Stimulated activated memory B cell treated with anti-CD40 and anti-IgM and Interleukin-4, amounts not matched to agents 10 μg/mL and 1 μg/mL and 100 μg/mL, for 72 hours (primary cell): Measurements from ENCODE around the gene RUNX3.
A peak's percentile ranks its signal among the peaks of the same experiment; 100 is the strongest.
"Not testable (repeated sequence)": the region's sequence is repeated elsewhere in the genome, so short reads cannot be mapped to it uniquely, and the experiment has no call there.

Experiments
- ATAC-seq: fragments of 150-1000 bp; cut with Tn5 transposase; 2 replicates; pipeline ENCODE4 v1.10.0; 2021
- H3K27ac Mint-ChIP-seq: one replicate; pipeline ENCODE4 v1.8.0; 2022; ENCODE audit warnings: mild to moderate bottlenecking, mixed read lengths
- H3K27me3 Mint-ChIP-seq: one replicate; pipeline ENCODE4 v1.8.0; 2022; ENCODE audit warnings: mixed read lengths
- H3K36me3 Mint-ChIP-seq: one replicate; pipeline ENCODE4 v1.8.0; 2022; ENCODE audit warnings: mixed read lengths
- H3K4me1 Mint-ChIP-seq: one replicate; pipeline ENCODE4 v1.8.0; 2022; ENCODE audit warnings: mixed read lengths
- H3K4me3 Mint-ChIP-seq: one replicate; pipeline ENCODE4 v1.8.0; 2022; ENCODE audit warnings: mild to moderate bottlenecking, moderate library complexity, mixed read lengths
- H3K9me3 Mint-ChIP-seq: one replicate; pipeline ENCODE4 v1.8.0; 2022; ENCODE audit warnings: mixed read lengths

The RUNX3 gene

GRCh38 chr1:24908591-24909259, 21.4 kb downstream of the RUNX3 start:
- no peak for ATAC-seq
- Mint-ChIP-seq H3K4me1 (peaks cover 55% of the 10 kb centered on the region), H3K36me3 (peaks cover 81% of the 10 kb centered on the region), H3K9me3 (no peaks in the 10 kb centered on the region), H3K27me3 (no peaks in the 10 kb centered on the region), H3K4me3 (no peak overlapping the region), H3K27ac (peak overlapping the region; percentile 45)

- H3K9me3 Mint-ChIP-seq, ATAC-seq, H3K27ac Mint-ChIP-seq, H3K4me3 Mint-ChIP-seq, H3K27me3 Mint-ChIP-seq: not testable (repeated sequence)
- Mint-ChIP-seq H3K36me3 (peaks cover 79% of the 10 kb centered on the region), H3K4me1 (peaks cover 57% of the 10 kb centered on the region)
Observed at GRCh38 chr1:24907587-24908294, 22.3 kb downstream of the RUNX3 start.

- H3K27me3 Mint-ChIP-seq, result no peaks in the 10 kb centered on the region
- no peak overlapping the region for H3K4me3 Mint-ChIP-seq
- H3K27ac Mint-ChIP-seq, result no peak overlapping the region
- H3K9me3 Mint-ChIP-seq, result no peaks in the 10 kb centered on the region
- H3K4me1 Mint-ChIP-seq, result peaks cover 57% of the 10 kb centered on the region
- peaks cover 79% of the 10 kb centered on the region for H3K36me3 Mint-ChIP-seq
- ATAC-seq, result no peak
Observed at GRCh38 chr1:24906760-24907490, 23.2 kb downstream of the RUNX3 start.

GRCh38 chr1:24905979-24906720, 23.9 kb downstream of the RUNX3 start:
- H3K27ac Mint-ChIP-seq, result no peak overlapping the region
- no peaks in the 10 kb centered on the region for H3K9me3 Mint-ChIP-seq

GRCh38 chr1:24905355-24905978, 24.6 kb downstream of the RUNX3 start:
- no peak for ATAC-seq
- H3K4me3 Mint-ChIP-seq, result no peak overlapping the region

More at GRCh38 chr1:24905979-24906720, 23.9 kb downstream of the RUNX3 start:
- H3K4me3 Mint-ChIP-seq, result no peak overlapping the region
- no peaks in the 10 kb centered on the region for H3K27me3 Mint-ChIP-seq
- peaks cover 79% of the 10 kb centered on the region for H3K36me3 Mint-ChIP-seq
- peaks cover 57% of the 10 kb centered on the region for H3K4me1 Mint-ChIP-seq
- no peak for ATAC-seq

GRCh38 chr1:24904731-24905354, 25.2 kb downstream of the RUNX3 start:
- Mint-ChIP-seq H3K4me1 (peaks cover 60% of the 10 kb centered on the region), H3K9me3 (no peaks in the 10 kb centered on the region), H3K4me3 (no peak overlapping the region), H3K27me3 (no peaks in the 10 kb centered on the region), H3K27ac (no peak overlapping the region), H3K36me3 (peaks cover 69% of the 10 kb centered on the region)
- ATAC-seq, result no peak

More at GRCh38 chr1:24905355-24905978, 24.6 kb downstream of the RUNX3 start:
- Mint-ChIP-seq H3K36me3 (peaks cover 75% of the 10 kb centered on the region), H3K27me3 (no peaks in the 10 kb centered on the region), H3K27ac (no peak overlapping the region), H3K9me3 (no peaks in the 10 kb centered on the region), H3K4me1 (peaks cover 57% of the 10 kb centered on the region)

- Mint-ChIP-seq H3K36me3 (peaks cover 62% of the 10 kb centered on the region), H3K4me1 (peaks cover 60% of the 10 kb centered on the region), H3K27ac (no peak overlapping the region), H3K9me3 (no peaks in the 10 kb centered on the region), H3K4me3 (no peak overlapping the region), H3K27me3 (no peaks in the 10 kb centered on the region)
- ATAC-seq, result no peak
Observed at GRCh38 chr1:24903955-24904730, 25.9 kb downstream of the RUNX3 start.

- H3K9me3 Mint-ChIP-seq, result no peaks in the 10 kb centered on the region
- no peak overlapping the region for H3K4me3 Mint-ChIP-seq
- H3K27me3 Mint-ChIP-seq, result no peaks in the 10 kb centered on the region
- peaks cover 65% of the 10 kb centered on the region for H3K4me1 Mint-ChIP-seq
- H3K36me3 Mint-ChIP-seq, result peaks cover 56% of the 10 kb centered on the region
- no peak overlapping the region for H3K27ac Mint-ChIP-seq
- ATAC-seq, result no peak
Observed at GRCh38 chr1:24903560-24903954, 26.5 kb downstream of the RUNX3 start.

- H3K27ac Mint-ChIP-seq, result no peak overlapping the region
Observed at GRCh38 chr1:24903011-24903461, 27.0 kb downstream of the RUNX3 start.

GRCh38 chr1:24902471-24902891, 27.6 kb downstream of the RUNX3 start:
- no peaks in the 10 kb centered on the region for H3K27me3 Mint-ChIP-seq
- peaks cover 65% of the 10 kb centered on the region for H3K4me1 Mint-ChIP-seq
- H3K9me3 Mint-ChIP-seq, result no peaks in the 10 kb centered on the region
- H3K4me3 Mint-ChIP-seq, result no peak overlapping the region
- H3K36me3 Mint-ChIP-seq, result peaks cover 45% of the 10 kb centered on the region
- no peak for ATAC-seq
- peak overlapping the region; percentile 75 for H3K27ac Mint-ChIP-seq

More at GRCh38 chr1:24903011-24903461, 27.0 kb downstream of the RUNX3 start:
- Mint-ChIP-seq H3K27me3 (no peaks in the 10 kb centered on the region), H3K4me3 (no peak overlapping the region), H3K36me3 (peaks cover 51% of the 10 kb centered on the region), H3K9me3 (no peaks in the 10 kb centered on the region), H3K4me1 (peaks cover 68% of the 10 kb centered on the region)
- no peak for ATAC-seq

- H3K36me3 Mint-ChIP-seq, result peaks cover 44% of the 10 kb centered on the region
- H3K4me1 Mint-ChIP-seq, result peaks cover 63% of the 10 kb centered on the region
Observed at GRCh38 chr1:24901791-24902470, 28.1 kb downstream of the RUNX3 start.

GRCh38 chr1:24900985-24901781, 28.9 kb downstream of the RUNX3 start:
- Mint-ChIP-seq H3K4me1 (peaks cover 63% of the 10 kb centered on the region), H3K4me3 (peak overlapping the region; percentile 16), H3K36me3 (peaks cover 38% of the 10 kb centered on the region), H3K9me3 (no peaks in the 10 kb centered on the region), H3K27me3 (no peaks in the 10 kb centered on the region), H3K27ac (peak overlapping the region; percentile 75)
- no peak for ATAC-seq

More at GRCh38 chr1:24901791-24902470, 28.1 kb downstream of the RUNX3 start:
- Mint-ChIP-seq H3K27ac (peak overlapping the region; percentile 75), H3K9me3 (no peaks in the 10 kb centered on the region), H3K4me3 (peak overlapping the region; percentile 33), H3K27me3 (no peaks in the 10 kb centered on the region)
- no peak for ATAC-seq
